Measurements from ENCODE around the gene ZNF787. TPM values are rescaled to one million over a fixed set of nuclear protein-coding genes. Genes with fewer than 3 reads are reported as not detected.

The ZNF787 gene
- total and polyA plus RNA-seq, 4 donors, result 2.9 to 23.6 (median 18.8) TPM

DNA sequence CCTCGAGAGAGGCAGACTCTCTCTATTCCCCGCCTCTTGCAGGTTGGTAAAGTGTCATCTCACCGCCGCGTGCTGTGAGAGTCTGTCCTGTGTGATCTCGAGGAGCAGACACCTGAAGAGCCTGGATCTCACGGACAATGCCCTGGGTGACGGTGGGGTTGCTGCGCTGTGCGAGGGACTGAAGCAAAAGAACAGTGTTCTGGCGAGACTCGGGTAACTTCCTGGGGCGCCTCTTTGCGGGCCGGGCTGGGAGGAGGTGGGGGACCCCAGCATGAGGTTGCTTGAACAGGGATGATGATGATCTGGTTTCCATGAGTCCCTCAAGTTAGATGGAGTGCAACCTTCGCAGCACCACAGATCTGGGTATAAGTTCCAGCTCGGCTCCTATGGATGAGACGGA is 67.5 kb downstream of the ZNF787 start:
- no peaks in the 10 kb centered on the region for H3K36me3 ChIP-seq (ENCODE audit: control insufficient read depth in 4 of 4, insufficient read depth in 3 of 4, low read depth in 1 of 4, low read length in 3 of 4)
- H3K27ac ChIP-seq (ENCODE audit: low read depth in 1 of 2, low read length in 2 of 2), result no peak overlapping the region
- TF ChIP-seq GABPA (IDR thresholded peaks at IDR 0.05 in 1 of 2, conservative IDR thresholded peaks at IDR 0.05 in 1 of 2) (no peak), FOXA2 (IDR thresholded peaks at IDR 0.05) (no peak), YY1 (IDR thresholded peaks at IDR 0.05) (no peak), HNF4G (IDR thresholded peaks at IDR 0.05) (no peak), FOXA1 (IDR thresholded peaks at IDR 0.05) (no peak), RXRA (IDR thresholded peaks at IDR 0.05) (no peak), JUND (IDR thresholded peaks at IDR 0.05) (no peak), RAD21 (IDR thresholded peaks at IDR 0.05) (no peak), HNF4A (conservative IDR thresholded peaks at IDR 0.05) (no peak), TAF1 (conservative IDR thresholded peaks at IDR 0.05) (no peak), NR2F2 (IDR thresholded peaks at IDR 0.05) (no peak), SP1 (IDR thresholded peaks at IDR 0.05) (no peak)
- TF ChIP-seq, protein P1, sequence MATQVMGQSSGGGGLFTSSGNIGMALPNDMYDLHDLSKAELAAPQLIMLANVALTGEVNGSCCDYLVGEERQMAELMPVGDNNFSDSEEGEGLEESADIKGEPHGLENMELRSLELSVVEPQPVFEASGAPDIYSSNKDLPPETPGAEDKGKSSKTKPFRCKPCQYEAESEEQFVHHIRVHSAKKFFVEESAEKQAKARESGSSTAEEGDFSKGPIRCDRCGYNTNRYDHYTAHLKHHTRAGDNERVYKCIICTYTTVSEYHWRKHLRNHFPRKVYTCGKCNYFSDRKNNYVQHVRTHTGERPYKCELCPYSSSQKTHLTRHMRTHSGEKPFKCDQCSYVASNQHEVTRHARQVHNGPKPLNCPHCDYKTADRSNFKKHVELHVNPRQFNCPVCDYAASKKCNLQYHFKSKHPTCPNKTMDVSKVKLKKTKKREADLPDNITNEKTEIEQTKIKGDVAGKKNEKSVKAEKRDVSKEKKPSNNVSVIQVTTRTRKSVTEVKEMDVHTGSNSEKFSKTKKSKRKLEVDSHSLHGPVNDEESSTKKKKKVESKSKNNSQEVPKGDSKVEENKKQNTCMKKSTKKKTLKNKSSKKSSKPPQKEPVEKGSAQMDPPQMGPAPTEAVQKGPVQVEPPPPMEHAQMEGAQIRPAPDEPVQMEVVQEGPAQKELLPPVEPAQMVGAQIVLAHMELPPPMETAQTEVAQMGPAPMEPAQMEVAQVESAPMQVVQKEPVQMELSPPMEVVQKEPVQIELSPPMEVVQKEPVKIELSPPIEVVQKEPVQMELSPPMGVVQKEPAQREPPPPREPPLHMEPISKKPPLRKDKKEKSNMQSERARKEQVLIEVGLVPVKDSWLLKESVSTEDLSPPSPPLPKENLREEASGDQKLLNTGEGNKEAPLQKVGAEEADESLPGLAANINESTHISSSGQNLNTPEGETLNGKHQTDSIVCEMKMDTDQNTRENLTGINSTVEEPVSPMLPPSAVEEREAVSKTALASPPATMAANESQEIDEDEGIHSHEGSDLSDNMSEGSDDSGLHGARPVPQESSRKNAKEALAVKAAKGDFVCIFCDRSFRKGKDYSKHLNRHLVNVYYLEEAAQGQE (IDR thresholded peaks at IDR 0.05), result no peak
- TF ChIP-seq, protein P2, sequence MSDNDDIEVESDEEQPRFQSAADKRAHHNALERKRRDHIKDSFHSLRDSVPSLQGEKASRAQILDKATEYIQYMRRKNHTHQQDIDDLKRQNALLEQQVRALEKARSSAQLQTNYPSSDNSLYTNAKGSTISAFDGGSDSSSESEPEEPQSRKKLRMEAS (IDR thresholded peaks at IDR 0.05), result no peak
- TF ChIP-seq, protein P3, sequence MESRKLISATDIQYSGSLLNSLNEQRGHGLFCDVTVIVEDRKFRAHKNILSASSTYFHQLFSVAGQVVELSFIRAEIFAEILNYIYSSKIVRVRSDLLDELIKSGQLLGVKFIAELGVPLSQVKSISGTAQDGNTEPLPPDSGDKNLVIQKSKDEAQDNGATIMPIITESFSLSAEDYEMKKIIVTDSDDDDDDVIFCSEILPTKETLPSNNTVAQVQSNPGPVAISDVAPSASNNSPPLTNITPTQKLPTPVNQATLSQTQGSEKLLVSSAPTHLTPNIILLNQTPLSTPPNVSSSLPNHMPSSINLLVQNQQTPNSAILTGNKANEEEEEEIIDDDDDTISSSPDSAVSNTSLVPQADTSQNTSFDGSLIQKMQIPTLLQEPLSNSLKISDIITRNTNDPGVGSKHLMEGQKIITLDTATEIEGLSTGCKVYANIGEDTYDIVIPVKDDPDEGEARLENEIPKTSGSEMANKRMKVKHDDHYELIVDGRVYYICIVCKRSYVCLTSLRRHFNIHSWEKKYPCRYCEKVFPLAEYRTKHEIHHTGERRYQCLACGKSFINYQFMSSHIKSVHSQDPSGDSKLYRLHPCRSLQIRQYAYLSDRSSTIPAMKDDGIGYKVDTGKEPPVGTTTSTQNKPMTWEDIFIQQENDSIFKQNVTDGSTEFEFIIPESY (IDR thresholded peaks at IDR 0.05), result no peak
- TF ChIP-seq, protein P4, sequence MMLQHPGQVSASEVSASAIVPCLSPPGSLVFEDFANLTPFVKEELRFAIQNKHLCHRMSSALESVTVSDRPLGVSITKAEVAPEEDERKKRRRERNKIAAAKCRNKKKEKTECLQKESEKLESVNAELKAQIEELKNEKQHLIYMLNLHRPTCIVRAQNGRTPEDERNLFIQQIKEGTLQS (IDR thresholded peaks at IDR 0.05), result no peak
- no peak overlapping the region for H3K9ac ChIP-seq (ENCODE audit: low read depth in 1 of 2, low read length in 2 of 2)
- H3K27me3 ChIP-seq (ENCODE audit: control insufficient read depth in 4 of 4, insufficient read depth in 4 of 4, low read length in 3 of 4), result no peaks in the 10 kb centered on the region
- H3K4me1 ChIP-seq (ENCODE audit: control insufficient read depth in 4 of 4, insufficient read depth in 4 of 4, low read length in 3 of 4), result no peaks in the 10 kb centered on the region
- WGBS, result 83% methylated on average over 18 of the region's 18 CpGs
- H3K4me3 ChIP-seq (ENCODE audit: low read depth in 1 of 3, low read length in 3 of 3), result no peak overlapping the region
- no peak for DNase-seq (ENCODE audit: low spot score)
- H3K9me3 ChIP-seq (ENCODE audit: control insufficient read depth in 4 of 4, low read length in 3 of 4), result no peaks in the 10 kb centered on the region

Small RNAs within 50 kb of the gene (small RNA-seq; reads per million reads assigned to genes)
- gene AC024580.2 (not detected), gene RF00019 (not detected)

Other genes starting within 250 kb of the ZNF787 start
- gene NLRP13, start 189.0 kb downstream of the ZNF787 start, total RNA-seq, result not detected
- gene NLRP13, start 189.0 kb downstream of the ZNF787 start, polyA plus RNA-seq, result not detected
- gene NLRP8, start 173.5 kb downstream of the ZNF787 start, total RNA-seq, result not detected
- not detected for gene NLRP8, start 173.5 kb downstream of the ZNF787 start, polyA plus RNA-seq
- gene NLRP5, start 134.5 kb downstream of the ZNF787 start, total RNA-seq, result not detected
- gene NLRP5, start 134.5 kb downstream of the ZNF787 start, polyA plus RNA-seq, result not detected
- 10 to 100 TPM; 16.0 to 26.1 TPM for gene ZNF444, start 20.0 kb upstream of the ZNF787 start, total RNA-seq
- 10 to 100 TPM in 1 of 2 donors, 1 to 10 TPM in 1; 6.1 to 30.4 TPM for gene ZNF444, start 20.0 kb upstream of the ZNF787 start, polyA plus RNA-seq
- gene GALP, start 54.7 kb upstream of the ZNF787 start, total RNA-seq, result not detected
- under 1 TPM; 0.08 to 0.63 TPM for gene GALP, start 54.7 kb upstream of the ZNF787 start, polyA plus RNA-seq
- gene ZSCAN5B, start 76.5 kb upstream of the ZNF787 start, total RNA-seq, result under 1 TPM in 1 of 2 donors, not detected in 1; 0.08 TPM
- gene ZSCAN5B, start 76.5 kb upstream of the ZNF787 start, polyA plus RNA-seq, result not detected
- not detected for gene ZSCAN5C, start 81.0 kb upstream of the ZNF787 start, total RNA-seq
- not detected for gene ZSCAN5C, start 81.0 kb upstream of the ZNF787 start, polyA plus RNA-seq
- gene EDDM13, start 151.5 kb upstream of the ZNF787 start, total RNA-seq, result not detected
- gene EDDM13, start 151.5 kb upstream of the ZNF787 start, polyA plus RNA-seq, result under 1 TPM in 1 of 2 donors, not detected in 1; 0.20 TPM
- 1 to 10 TPM; 7.4 to 9.6 TPM for gene ZSCAN5A, start 193.5 kb upstream of the ZNF787 start, total RNA-seq
- gene ZSCAN5A, start 193.5 kb upstream of the ZNF787 start, polyA plus RNA-seq, result 1 to 10 TPM; 2.2 to 2.7 TPM

All from liver (tissue), 10 donors.